Activated CD8-positive, alpha-beta memory T cell treated with anti-CD3 and anti-CD28 coated beads for 36 hours (primary cell): Measurements from ENCODE around the gene MYO18B. TPM values are rescaled to one million over a fixed set of nuclear protein-coding genes. Genes with fewer than 3 reads are reported as not detected.

Experiments
- CTCF ChIA-PET: fragments of 350-600 bp; sonication (Branson Sonifier 250); formaldehyde crosslinking; loops from one replicate; lab custom pipeline; 2021; ENCODE audit warnings: antibody characterized with exemption; lab: Charles Lee
- POLR2A ChIA-PET: fragments of 350-600 bp; sonication (Branson Sonifier 250); formaldehyde crosslinking; loops from one replicate; lab custom pipeline; 2021; ENCODE audit warnings: antibody characterized with exemption; lab: Charles Lee
- total RNA-seq, 2 experiments: library from RNA; stranded (reverse); gene quantifications; one replicate each; pipeline ENCODE4 v1.2.3, GENCODE V29; 2021

The MYO18B gene
- total RNA-seq, 2 experiments from 2014 or later: 0.57 to 0.80 TPM

DNA sequence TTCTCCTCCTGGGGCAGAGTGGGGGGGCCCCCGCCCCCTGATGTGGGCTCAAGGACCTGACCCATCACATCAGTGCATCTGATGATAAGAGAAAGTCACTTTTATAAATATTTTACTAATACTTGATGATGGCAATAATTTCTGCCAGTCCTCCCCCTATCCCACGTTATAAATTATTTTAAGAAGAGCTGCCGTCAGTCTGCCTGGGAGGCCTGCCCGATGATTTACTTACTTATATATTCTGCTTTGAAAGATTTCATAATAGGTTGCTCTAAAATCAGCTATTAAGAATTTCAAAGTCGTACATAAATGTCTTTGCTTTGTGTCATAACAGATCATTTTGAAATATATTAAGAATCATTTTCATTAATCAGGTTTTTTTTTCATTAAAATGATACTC is 58.8 kb downstream of the MYO18B start:
- ChIA-PET POLR2A (no interaction called here), CTCF (no interaction called here)

DNA sequence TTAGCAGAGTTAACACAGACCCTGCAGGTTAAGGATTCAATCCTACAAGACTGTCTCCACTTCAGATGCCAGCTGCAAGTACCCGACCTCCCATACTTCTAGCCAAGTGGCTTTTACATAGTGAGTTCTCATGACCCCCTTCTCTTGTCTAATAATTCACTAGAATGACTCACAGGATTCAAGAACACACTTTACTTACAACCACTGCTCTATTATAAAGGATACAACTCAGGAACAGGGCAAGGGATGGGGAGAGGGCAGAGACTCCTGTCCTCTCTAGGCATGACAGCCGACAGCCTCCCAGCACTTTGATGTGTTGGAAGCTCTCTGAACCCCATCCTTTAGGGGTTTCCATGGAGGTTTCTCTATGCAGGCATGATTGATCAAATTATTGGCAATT is 60.0 kb downstream of the MYO18B start:
- ChIA-PET CTCF (no interaction called here), POLR2A (no interaction called here)

DNA sequence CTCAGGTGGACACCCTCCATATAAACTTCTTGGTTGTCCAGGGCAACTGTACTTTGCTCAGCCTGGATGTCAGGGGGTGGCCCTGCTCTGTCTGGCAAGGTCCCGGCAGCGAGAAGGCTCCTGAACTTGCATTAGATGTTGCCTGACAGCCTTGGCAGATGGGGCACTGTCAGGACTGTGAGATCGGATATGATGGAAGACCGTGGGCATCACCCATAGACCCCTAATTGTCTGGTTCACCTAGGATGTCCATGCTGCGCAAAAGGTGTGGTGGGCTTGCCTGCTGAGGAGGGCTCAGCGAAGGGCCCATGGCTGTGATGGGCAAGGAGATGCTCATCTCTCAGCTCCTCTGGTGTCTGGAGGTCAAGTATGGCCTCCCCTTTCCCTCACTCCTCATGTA is 62.7 kb downstream of the MYO18B start:
- POLR2A ChIA-PET: no interaction called here
- CTCF ChIA-PET: no interaction called here

DNA sequence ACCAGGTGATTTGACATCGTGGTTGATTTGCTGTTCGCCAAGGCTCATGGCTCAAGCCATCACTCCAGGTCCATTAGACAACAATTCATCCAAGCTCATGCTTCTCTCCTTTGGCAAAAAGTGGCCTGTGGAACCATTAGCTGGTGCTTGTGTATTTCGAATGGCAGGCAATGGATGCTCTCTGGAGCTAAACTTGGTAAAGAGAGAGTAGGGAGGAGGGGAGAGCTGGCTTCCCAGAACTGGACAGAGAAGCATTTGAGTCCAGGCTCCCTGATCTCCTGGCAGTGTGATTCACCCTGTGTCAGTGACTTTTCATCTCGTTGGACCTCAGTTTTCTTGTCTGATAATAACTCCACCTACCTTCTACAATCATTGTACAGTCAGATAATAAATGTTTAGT is 64.6 kb downstream of the MYO18B start:
- CTCF ChIA-PET: no interaction called here
- POLR2A ChIA-PET: no interaction called here

DNA sequence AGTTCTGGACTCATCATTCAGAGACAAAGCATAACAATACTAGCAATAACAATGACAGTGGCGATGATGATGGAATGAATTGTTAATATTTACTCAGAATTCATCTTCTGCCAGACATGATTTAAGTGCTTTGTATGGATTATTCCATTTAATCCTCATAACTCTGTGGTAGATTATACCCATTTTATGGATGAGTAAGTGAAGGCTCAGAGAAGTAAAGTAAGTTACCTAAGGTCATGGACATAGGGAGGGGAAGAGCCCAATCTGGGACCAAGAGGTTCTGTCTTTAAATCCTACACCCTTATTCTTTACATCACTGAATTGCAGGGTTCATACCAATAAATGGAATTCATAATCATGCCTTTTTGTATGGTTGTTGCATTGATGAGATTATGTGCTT is 72.7 kb downstream of the MYO18B start:
- ChIA-PET POLR2A (no interaction called here), CTCF (no interaction called here)

DNA sequence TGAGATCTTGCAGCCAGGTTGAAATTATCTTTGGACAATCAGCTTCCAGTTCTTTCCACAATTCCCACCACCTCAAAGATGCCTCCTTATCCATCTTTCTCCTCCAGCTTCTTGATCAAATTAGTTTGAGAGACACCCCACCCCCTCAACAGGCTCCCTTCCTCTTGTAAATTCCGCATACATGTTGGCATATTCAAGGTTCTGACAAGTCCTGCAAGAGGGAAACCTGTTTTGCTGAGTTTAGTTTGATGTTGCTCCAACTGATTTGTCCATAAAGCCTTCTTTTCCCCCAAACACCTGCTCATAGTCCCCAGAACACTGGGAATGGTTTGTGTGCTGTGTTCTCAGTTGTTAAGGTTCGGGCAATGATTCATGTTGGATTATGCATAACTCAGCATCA is 73.6 kb downstream of the MYO18B start:
- ChIA-PET CTCF (no interaction called here), POLR2A (no interaction called here)

DNA sequence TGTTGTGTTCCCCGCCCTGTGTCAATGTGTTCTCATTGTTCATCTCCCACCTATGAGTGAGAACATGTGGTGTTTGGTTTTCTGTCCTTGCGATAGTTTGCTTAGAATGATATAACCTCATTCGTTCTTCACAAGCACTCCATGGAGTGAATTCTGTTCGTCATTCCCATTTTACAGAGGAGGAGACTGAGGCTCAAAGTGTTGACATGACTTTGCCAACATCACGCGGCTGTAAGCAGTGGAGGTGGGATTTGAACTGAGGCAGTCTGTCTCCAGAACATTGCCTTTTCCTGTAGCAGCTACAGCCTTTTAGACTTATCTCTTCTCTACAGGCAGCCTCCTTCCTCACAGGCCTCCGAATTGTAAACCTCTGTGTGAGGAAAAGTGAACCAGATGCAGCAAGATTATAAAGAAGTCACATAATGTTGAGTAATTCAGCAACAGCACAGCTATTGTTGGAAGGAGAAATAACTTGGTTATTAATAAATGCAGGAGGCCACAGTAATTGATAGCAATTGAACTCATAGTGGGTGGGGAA is 74.6 kb downstream of the MYO18B start:
- CTCF ChIA-PET: no interaction called here
- POLR2A ChIA-PET: no interaction called here

DNA sequence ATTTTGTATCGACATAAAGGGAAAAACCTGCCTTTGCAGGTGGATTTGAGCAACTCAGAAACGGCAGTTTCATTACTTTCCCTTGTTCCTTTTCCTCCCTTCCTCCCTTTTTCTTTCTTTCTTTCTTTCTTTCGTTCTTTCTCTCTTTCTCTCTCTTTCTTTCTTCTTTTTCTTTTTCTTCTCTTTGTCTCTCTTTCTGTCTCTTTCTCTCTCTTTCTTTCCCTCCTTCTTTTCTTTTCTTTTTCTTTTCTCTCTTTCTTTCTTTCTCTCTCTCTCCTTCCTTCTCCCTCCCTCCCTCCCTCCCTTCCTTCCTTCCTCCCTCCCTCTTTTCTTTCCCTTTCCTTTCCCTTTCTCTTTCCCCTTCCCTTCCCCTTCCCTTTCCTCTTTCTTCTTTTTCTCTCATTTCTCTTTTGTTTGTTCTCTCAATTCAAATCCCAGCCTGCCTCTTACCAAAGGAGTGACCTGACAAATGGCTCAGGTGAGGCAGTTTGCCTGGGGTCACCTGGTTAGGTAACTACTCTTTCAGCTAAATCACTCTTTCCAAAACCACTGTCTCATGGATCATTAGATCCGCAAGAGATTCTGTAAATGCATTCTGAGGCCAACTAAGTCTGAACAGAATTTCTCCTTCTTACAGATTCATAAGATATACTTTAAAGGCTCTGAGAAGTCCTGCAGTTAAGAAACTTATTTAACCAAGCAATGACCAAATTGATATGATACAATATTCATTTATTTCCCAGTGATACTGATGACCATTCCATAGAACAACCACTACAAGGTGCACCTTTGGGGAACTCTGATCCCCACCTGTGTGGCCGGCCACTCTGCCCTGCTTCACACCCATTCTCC is 75.3 kb downstream of the MYO18B start:
- ChIA-PET CTCF (no interaction called here), POLR2A (no interaction called here)

DNA sequence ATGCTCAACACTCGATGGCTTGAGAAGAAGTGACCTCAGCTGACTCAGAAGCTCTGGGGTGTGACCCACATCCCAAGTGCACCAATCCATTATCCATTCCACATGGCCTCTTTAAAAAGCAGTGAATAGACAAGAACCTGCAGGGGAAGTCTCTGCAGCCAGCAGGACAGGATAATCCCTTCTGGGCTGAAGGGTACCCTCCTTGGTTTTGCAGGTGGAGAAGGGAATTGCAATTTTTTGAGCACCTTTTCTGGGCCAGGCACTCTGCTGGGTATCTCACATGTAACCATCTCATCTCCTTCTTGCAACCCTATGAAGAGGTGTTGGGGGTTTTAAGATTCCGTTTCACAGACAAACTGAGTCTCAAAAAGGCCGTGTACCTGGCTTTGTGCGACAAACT is 76.6 kb downstream of the MYO18B start:
- CTCF ChIA-PET: no interaction called here
- POLR2A ChIA-PET: no interaction called here

DNA sequence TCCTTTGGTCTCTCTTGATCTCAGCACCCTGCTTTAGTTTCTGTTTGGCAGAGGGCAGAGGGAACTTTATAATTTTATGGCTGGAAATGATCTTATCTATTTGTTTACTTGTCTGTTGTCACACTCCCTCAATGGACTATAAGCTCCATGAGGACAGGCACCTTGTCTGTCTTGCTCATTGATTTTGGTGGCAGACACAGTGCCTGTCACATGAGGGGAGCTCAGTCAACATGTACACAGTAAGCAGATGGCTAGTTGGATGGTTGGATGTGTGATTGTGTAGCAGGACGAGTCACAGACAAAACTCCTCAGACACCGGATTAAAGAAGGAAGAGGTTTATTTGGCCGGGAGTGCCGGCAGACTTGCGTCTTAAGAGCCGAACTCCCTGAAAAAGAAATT is 80.4 kb downstream of the MYO18B start:
- ChIA-PET POLR2A (no interaction called here), CTCF (no interaction called here)

DNA sequence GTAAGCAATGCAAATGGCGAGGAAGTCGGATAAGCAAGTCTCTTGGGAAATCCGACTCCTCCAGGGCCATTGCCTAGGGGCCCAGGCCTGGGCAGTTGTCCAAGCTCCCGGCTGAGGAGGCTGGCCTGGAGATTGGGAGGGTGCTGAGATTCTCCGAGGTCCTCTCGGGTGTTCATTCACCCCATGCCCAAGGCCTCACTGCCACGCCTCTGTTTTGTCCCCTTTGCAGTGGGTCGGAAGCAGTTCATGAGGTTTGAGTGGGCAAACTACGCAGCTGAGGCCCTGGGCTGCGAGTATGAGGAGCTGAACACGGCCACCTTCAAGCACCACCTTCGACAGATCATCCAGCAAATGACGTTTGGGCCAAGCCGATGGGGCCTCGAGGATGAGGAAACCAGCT is 81.3 kb downstream of the MYO18B start:
- POLR2A ChIA-PET: no interaction called here
- CTCF ChIA-PET: no interaction called here

DNA sequence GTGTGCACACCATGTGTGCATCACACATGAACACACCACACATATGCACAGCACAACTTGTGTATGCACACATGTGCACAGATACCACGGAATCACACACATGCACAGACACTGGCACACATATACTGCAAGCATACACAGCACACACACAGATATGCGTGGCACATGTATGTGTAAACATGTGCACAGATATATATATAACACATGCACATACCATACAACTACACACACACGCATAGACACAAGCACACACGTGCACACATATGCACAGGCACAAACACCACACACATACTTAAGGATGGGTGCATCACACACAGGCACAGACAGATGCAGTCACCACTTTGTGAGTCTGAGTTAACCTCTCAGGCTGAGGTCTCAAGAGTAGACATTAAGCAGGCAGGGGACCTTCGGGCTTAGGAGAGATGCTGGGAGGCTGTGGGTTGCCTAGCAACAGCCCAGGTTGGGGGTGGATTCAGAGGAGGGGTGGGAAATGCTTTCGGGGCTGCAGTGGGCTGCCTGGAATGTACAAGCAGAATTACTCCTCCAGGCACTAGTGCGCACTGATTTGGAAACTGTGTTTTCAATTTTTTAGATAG is 82.9 kb downstream of the MYO18B start:
- ChIA-PET CTCF (no interaction called here), POLR2A (no interaction called here)

DNA sequence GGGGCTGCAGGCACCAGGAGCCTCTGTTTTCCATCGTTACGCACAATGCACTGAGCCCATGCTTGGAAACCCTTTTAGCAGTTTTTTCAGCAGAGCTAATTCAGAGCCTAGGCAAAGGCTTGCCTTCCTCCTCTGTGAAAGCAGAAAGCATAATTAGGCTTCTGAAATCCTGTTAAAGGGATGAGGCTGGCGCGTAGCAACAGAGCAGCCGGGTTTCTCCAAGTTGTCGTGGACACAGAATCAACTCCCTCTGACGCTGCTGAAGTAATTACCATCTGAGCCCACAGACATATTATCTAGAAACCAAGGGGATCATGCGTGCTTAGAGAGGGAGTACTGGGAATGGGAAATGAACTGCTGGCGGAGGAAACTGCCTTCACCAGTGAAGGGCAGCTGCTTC is 85.4 kb downstream of the MYO18B start:
- CTCF ChIA-PET: no interaction called here
- POLR2A ChIA-PET: no interaction called here

DNA sequence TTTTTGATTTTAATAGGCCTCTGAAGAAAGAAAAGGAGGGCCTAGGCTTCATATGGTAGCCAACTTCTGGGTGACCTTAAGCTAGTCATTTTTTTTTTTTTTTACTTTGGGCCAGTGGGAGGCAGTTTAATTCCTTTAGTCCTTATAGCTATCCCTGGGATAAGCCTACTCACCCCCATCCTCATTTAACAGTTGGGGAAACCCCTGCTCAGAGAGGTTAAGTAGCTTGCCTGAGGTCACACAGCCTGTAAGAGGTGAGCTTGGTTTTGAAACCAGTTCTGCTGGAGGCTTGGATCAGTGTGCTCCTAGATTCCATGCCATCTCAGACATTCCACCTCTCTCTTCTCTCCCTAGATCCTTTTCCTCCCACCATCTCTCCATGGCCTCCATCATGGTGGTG is 86.4 kb downstream of the MYO18B start:
- POLR2A ChIA-PET: no interaction called here
- CTCF ChIA-PET: no interaction called here

DNA sequence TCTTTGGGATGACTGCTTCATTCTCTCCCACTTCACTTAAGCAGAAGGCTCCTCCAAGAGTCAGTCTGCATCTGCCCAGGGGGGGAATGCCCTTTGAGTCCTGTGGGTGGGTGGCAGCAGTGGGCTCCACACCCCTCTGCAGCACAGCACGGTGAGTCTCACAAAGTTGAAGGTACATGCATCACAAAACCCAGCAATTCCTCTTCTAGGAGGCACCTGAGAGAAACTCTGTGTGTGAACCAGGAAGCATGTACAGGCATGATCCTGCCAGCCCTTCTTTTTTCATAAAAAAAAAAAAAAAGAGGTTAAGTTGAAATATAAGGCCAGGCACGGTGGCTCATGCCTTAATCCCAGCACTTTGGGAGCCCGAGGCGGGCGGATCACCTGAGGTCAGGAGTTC is 87.2 kb downstream of the MYO18B start:
- POLR2A ChIA-PET: no interaction called here
- CTCF ChIA-PET: no interaction called here

DNA sequence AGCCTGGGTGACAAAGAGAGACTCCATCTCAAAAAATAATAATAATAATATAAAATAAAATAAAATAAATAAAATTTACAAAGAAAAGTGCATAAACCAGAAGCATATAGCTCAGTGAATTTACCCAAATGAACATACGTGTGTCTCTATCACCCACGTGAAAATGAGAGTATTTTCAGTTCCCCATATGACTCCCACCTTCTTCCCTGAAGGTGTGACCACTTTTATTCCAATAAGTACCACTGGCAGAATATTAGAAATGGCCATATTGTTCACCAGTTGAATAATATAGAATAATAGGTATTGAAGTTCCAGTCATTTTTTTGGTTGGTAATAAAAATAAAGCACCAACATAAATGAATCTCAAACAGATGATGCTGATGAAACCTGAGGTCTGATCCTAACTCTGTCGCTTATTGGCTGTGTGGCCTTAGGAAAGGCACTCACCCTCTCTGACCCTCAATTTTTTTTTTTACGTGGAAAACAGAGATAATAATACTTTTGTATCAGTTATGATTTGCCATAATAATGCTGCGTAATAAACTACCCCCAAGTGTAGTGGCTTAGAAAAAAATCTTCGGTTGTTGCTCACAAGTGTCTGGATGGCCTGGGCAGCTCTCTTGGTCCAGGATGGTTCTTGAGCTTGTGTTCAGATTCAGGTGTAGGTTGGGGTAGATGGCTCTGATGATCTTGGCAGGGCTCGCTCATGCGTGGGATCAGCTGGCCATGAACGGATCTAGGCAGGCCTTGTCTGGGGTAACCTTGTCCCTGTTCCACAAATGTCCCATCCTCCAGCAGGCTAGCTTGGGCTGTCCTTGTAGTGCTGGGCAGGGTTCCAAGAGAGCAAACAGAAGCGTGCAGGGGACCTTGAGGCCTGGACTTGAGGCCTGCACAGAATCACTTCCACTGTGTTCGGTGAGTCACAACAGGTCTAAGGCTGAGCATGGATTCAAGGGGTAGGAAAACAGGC is 88.1 kb downstream of the MYO18B start:
- CTCF ChIA-PET: no interaction called here
- POLR2A ChIA-PET: no interaction called here

DNA sequence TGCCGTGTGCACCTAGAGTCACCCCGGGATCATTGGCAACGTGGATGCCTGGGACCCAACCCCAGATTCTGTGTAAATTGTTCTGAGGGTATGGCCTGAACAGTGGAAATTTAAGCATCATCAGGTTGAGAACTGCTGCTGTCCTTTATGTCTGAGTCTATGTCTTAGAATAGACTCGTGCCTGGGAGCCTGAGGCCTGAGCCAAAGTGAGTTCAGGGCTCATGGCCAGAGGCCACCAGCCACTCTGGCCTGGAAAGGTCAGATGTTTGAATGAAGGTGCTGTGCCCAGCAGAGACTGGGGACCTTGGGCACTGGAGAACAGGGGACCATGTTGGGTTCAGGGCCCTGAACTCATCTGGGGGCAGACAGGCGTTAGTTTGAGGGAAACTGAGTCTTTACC is 91.1 kb downstream of the MYO18B start:
- POLR2A ChIA-PET: no interaction called here
- CTCF ChIA-PET: no interaction called here

DNA sequence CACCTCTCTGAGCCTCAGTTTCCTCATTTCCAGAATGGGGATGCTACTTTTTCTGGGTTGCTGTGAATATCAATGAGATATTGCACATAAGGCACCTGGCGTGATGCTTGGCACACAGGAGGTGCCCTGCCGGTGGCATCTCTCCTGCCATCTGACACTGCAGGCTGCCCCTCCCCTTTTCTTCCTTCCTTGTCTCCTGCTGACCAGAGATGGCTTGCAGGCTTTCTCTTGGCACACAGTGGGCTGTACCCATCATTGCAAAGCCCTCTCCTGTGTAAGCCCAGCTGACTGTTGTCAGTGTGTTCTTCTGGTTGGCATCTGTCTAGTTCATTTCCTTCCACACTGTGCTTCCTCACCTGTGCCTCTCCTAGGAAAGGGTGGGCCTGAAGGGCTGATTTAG is 91.7 kb downstream of the MYO18B start:
- ChIA-PET POLR2A (no interaction called here), CTCF (no interaction called here)

DNA sequence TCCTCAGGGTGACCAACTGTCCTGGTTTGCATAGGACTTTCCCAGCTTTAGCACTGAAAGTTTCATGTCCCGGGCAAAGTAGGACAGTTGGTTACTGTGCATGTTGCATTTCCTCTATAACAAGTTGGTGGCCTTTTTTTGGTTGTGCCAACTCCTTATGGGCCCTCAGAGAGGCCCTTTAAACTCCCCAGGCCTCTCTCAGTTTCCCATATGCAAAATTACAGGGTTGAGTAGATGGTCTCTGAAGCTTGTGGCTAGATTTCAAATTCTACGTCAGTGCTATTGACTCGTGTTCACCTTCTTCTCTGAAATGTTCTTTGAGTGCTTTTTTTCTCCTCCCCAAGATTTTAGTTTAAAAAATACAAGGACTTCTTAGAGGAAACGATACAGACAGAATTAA is 92.5 kb downstream of the MYO18B start:
- ChIA-PET POLR2A (no interaction called here), CTCF (no interaction called here)

DNA sequence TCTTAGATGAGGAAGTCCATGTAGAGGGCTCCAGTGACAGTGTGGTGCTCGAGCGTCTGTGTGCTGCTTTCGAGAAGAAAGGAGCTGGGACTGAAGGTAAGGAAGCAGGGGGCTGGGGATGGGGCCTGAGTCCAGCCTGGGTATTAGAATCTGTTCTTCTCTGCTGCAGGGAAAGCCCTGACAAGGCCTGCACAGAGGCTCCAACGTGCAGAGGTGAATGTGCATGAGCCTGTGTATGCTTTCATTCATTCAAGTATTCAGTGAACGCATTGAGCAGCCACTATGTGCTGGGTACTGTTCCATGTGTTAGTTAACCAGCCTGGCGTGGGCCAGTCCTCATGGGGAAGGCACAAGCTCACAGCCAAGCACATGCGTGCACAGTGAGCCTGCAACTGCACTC is 93.4 kb downstream of the MYO18B start:
- CTCF ChIA-PET: no interaction called here
- POLR2A ChIA-PET: no interaction called here
